Measurements from ENCODE around the gene ABCB1. TPM values are rescaled to one million over a fixed set of nuclear protein-coding genes. Genes with fewer than 3 reads are reported as not detected.

Gene ABCB1
- total and polyA plus RNA-seq, 2 of the 13 experiments (the other 11 are each of a cell fraction or from before 2014, with no cell fraction given) = 42.8 to 52.6 TPM

GRCh38 chr7:87600130-87601124 is at the start of gene ABCB1 (continued):
- TF ChIP-seq GMEB2 (CRISPR knock-in tag; IDR thresholded peaks at IDR 0.05; ENCODE audit: low read depth) (no peak), KLF9 (CRISPR knock-in tag; IDR thresholded peaks at IDR 0.05; ENCODE audit: low read depth) (no peak), E2F5 (CRISPR knock-in tag; conservative IDR thresholded peaks at IDR 0.05) (no peak), ZNF550 (CRISPR knock-in tag; IDR thresholded peaks at IDR 0.05; ENCODE audit: borderline replicate concordance) (no peak), ZNF432 (CRISPR knock-in tag; IDR thresholded peaks at IDR 0.05; ENCODE audit: borderline replicate concordance) (no peak), WIZ (CRISPR knock-in tag; IDR thresholded peaks at IDR 0.05) (no peak), RERE (CRISPR knock-in tag; IDR thresholded peaks at IDR 0.05; ENCODE audit: low read depth) (no peak), NFE2L2 (IDR thresholded peaks at IDR 0.05; ENCODE audit: low read length) (no peak), HNRNPH1 (optimal IDR thresholded peaks at IDR 0.05; ENCODE audit: low read depth, low read length) (no peak), ARNT2 (CRISPR knock-in tag; IDR thresholded peaks at IDR 0.05; ENCODE audit: low read depth) (no peak), MED1 (CRISPR knock-in tag; IDR thresholded peaks at IDR 0.05) (peak; percentile 45; the same call in 1 of the 2 replicates), ZBTB46 (CRISPR knock-in tag; IDR thresholded peaks at IDR 0.05; ENCODE audit: borderline replicate concordance) (no peak), BHLHE40 (IDR thresholded peaks at IDR 0.05; ENCODE audit: low read length) (no peak), PHF5A (CRISPR knock-in tag; IDR thresholded peaks at IDR 0.05; ENCODE audit: low read depth, unreplicated experiment) (no peak), ZNF263 (CRISPR knock-in tag; IDR thresholded peaks at IDR 0.05) (no peak), PCBP2 (optimal IDR thresholded peaks at IDR 0.05; ENCODE audit: low read depth, low read length, poor library complexity, severe bottlenecking) (no peak), YEATS4 (CRISPR knock-in tag; IDR thresholded peaks at IDR 0.05; ENCODE audit: borderline replicate concordance) (peak; percentile 58), DBP (CRISPR knock-in tag; IDR thresholded peaks at IDR 0.05; ENCODE audit: not compliant biosample characterization) (no peak)
